HG03139 (cell line): ENCODE data around the gene TCF4.

ENCODE experiments used
- ATAC-seq: cut with Tn5 transposase; IDR thresholded peaks from one replicate; pipeline ENCODE4 v1.9.1; 2021; ENCODE audit not compliant: unreplicated experiment

TCF4 gene

GRCh38 chr18:55508651-55509050, 79.3 kb downstream of the TCF4 start:
- ATAC-seq, result no peak

DNA sequence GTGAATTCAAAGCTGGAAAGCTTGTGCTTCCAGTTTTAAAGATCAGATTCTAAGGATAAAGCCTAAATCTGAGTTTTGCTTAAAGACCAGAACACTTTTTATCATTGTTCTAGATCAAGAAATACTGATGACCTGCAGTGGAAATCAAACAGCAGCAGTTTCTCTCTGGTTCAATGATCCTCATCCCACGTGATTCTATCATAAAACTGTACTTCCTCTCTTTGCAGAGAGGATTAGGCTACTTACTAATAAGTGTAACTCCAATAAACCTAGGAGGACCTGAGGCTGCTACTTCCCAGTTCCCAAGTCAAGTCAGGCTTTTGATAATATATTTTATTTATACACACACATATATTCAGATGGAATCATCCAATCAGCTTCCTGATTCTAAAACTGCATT, 81.9 kb downstream of the TCF4 start:
- no peak for ATAC-seq

- ATAC-seq, result no peak
Measured at GRCh38 chr18:55504808-55505207, 83.2 kb downstream of the TCF4 start.

DNA sequence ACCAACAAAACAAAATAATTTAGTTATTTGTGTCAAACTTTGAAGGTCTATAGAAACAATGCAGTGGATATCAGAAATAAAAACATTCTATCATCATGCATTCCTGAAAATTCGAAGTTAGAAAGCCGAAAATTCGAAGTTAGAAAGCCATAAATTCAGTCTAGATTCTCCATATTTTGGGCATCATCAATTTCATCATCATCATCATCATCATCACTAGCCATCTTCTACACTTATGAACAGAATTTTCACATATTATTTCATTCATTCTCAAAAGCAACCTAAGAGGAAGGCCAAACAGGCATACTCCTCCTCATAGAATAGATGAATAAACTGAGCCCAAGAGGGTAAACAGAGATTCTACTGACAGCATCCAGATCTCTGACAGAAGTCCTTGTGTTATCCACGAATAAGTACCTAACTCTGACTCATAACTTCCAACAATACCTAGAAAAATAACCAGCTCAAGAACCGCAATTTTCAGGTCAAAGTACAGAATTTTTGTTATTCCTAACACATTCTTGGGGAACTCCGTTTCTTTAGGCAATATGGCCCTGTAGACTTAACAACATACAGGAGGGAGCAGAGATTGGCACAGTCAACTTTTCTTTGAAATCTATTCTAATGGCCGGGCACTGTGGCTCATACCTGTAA, 84.7 kb downstream of the TCF4 start:
- ATAC-seq, result no peak

DNA sequence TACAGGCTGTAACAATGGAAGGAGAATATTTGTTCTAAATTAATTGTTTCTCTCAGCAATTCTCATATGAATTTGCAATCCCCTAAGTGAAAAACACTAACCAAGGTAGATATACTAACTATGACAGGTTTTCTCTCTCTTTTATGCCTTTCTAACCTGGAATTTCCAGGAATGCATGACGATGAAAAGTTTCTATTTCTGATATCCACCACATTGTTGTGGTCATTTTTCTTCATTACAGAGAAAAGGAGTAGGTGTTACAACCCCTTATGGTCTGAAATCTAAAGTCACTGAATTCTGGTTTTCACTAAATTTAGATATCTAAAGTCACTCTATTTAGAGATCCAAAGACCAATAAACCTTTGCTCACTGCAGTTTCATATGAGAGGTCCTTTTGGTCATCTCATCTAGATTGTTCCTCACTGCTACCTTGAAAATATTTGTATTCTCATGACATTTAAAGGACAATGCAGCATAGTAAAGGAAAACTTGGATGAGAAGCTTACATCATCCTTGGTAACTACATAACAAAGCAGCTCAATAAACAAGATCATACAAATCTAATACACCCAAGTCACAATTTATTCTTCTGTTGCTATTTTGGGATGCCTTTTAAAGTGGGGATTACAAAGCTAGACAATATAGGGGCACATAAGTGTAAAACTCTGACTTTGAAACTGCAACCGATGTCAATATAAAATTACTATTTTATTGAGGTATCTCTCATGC, 85.8 kb downstream of the TCF4 start:
- no peak for ATAC-seq

DNA sequence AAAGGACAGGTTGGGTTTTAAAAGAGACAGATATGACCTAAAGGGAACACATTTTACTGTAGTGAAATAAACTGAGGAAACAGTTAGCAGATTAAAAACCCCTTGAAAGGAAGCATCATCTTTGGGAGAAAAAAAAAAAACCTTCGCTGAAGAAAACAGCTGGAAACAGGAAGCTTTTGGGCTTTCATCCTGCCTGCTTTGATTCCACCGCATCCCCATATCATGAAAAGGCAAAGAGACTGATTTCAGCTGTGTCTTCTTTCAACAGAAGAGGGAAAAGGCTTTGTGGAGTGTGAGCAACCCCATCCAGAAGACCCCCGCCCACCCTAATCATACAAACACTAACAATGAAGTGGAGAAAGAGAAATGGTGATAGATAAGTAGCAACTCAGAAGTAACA, 86.4 kb downstream of the TCF4 start:
- ATAC-seq, result no peak

- no peak for ATAC-seq
Measured at GRCh38 chr18:55500316-55501086, 87.5 kb downstream of the TCF4 start.

DNA sequence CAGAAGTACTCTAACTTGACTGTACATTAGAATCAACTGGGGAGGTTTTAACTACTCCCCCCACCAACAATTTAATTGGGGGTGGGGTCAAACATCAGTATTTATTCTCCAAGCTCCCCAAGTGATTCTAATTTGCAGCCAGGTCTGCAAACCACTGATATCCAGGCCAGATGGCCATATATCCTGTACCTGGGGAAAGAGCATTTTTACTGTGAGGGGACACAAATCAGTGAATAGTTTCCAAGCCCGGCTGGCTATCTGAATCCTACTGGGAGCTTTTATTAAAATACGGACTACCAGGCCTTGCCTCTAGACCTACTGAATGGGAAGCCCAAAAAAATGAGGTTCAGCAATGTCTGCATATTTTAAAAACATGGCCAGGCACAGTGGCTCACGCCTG, 88.5 kb downstream of the TCF4 start:
- ATAC-seq, result no peak

DNA sequence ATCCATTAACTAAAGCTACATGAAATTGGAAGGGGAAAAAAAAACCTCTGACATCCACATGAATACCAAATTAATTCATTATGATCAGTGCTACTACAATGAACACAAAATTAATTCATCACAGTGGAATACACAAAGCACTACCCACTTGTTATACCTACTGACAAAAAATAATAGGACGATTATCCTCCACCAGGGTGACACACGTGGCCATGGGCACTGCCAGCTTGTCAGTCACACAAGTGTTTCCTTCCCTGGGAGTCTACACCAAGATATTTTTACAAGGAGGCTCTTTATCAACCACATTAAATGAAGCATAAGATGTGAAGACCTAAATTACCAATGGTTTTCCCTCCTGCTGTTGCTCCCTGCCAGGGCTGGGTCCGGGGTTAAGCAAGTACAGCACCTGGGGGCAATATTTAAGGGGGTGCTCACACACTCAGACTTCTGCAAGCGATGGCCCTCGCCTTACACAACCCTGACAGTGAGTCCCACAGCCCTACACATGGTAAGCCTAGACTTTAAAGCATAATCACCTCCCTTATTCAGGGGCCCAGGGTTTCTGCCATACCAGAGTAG, 90.1 kb downstream of the TCF4 start:
- ATAC-seq, result no peak

DNA sequence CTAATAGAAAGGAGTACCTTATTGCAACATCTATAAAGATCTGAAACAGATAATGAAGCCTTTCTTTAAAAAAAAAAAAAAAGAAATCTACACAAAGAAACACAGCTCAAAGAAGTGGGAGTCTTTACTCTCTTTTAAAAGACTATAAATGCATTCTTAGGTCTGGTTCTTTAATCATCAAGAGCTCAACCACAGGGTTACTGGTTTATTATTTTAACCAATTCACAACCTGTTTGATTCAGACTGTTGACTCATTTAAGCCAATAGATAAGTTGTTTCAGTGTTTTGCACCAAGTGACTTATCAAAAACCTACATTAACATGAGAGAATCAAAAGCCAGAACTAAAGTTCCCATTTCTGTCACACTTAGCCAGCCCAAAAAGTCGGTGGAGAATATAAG, 93.1 kb downstream of the TCF4 start:
- ATAC-seq, result no peak

DNA sequence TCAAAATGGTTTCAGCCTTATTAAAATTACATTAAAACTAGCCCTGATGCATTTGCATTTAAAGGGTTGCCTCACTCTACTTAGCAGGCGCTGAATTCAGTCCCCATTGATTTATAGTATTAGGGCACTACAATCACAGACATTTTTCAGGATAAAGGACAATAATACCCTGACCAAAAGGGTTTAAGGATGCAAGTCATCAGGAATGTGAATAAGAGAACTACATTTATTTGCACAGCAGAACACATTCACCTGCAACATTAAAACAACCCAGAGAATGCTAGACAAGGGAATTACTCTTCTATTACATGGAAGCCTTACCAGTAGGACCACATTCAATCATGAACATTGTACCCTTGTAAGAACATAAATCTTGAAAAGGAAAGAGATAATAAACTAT, 93.6 kb downstream of the TCF4 start:
- no peak for ATAC-seq

DNA sequence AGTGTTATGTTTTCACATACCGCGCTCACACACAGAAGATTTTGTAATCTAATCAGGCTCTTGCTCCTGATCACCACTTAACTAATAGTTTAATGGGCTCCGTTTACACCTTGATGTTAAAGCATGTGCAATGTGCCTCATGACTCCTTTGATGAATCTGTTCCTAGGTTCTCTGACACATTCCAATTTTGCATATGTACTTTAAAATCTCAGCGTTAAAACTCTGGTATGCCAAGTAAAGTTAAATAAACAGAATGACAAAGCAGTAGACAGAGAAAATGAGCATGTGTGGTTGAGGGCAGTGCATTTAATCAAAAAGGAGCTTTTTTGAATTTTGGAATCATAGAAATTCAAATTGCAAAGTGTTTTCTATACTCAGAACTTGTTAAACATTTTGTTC, 96.4 kb downstream of the TCF4 start:
- ATAC-seq, result no peak

DNA sequence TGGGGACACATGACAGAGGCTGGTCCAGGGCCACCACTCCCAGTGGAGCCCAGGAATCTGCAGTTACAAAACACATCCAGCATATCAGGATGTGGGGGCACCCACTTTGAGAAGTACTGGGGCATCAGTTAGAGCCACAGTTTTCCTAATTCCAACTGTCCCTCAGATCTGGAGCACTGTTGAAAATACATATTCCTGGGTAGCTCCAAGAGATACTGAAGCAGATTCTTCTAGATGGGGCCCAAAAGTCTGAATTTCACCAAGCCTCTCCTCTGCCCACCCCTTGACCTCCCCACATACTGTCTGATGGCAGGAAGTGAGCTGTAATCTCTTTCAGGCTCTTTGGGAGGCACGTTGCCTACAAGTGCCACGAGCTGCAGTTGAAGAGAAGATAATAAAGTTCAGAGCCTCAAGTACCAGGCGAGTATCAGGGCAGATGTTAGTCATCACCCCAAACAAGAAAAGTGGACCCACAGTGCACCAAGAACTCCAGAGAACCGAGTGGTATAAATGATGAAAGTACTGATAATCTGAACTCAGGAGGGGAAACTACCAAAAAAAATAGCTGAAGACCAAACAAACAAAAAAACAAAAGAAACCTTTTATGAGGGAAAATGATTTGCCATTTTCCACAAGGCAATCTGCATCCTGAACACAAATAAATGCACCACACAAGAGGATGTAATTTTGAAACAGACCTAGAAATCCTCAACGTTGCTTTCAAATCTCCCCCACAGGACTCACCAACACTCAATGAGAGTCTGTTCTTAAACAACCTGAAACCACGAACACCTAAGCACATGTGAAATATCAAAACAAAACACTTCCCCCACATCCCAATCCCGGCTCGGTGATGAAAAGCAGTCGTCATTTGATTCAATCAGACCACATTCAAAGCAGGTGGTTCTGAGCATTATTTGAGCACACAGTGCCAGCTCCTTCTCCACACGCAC, 98.7 kb downstream of the TCF4 start:
- peak; percentile 67 for ATAC-seq

- ATAC-seq, result no peak
Measured at GRCh38 chr18:55488473-55488872, 99.5 kb downstream of the TCF4 start.

DNA sequence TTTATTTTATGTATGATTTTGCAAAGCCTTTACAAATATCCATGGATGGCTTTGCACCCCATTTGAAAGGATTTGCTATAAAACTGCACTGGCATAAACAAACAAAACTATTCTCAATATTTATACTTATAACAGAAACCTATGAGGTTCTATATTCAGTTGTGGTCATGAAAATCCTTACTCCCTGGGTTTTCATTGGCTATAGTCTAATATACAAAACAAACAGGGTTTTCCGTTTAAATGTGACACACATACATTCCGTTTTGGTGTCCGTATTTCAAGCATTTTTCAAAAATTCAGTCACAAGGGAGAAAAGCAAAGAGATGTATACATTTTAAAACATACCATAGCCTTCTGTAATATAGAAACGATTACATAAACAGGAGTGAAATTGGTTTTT, 100.0 kb downstream of the TCF4 start:
- ATAC-seq, result no peak

- ATAC-seq, result no peak
Measured at GRCh38 chr18:55486936-55487335, 101.1 kb downstream of the TCF4 start.

DNA sequence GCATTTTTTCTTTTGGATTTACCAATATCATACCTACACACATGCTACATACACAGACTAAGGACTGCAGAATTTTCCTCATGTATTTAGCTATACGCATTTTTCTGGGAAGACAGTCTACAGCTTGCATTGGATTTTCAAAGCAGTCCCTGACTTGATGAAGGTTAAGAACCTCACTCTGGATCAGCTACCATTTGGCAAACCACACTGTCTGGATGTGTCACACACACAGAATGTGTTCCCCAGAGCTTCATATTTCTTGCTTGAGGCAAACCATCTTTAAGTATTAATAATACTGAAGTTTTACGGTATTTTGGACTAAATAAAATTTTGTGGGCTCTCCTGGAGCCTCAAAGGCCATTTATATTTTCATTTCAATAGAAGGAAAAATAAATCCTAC, 102.3 kb downstream of the TCF4 start:
- no peak for ATAC-seq

- ATAC-seq, result no peak
Measured at GRCh38 chr18:55484773-55485172, 103.2 kb downstream of the TCF4 start.

- ATAC-seq, result no peak
Measured at GRCh38 chr18:55483266-55483871, 104.6 kb downstream of the TCF4 start.
